SU-DHL-6 (cell line): Measurements from ENCODE around the gene MROH7.

Experiments used
- EZH2phosphoT487 ChIP-seq: fragments of 200-600 bp; sonication (generic), shearing (Covaris generic); conservative IDR thresholded peaks from 2 replicates; pipeline ENCODE4 v1.6.1; 2018; ENCODE audit warnings: mild to moderate bottlenecking, antibody characterized with exemption, low read length, moderate library complexity, mixed read lengths
- TF ChIP-seq, protein P1 (sequence below): fragments of 200-600 bp; sonication (generic); IDR thresholded peaks from one replicate; pipeline ENCODE4 v1.5.1; 2017; ENCODE audit warnings: antibody characterized with exemption, mild to moderate bottlenecking, low read length, moderate library complexity; ENCODE audit not compliant: insufficient read depth, poor library complexity, severe bottlenecking

DNA sequence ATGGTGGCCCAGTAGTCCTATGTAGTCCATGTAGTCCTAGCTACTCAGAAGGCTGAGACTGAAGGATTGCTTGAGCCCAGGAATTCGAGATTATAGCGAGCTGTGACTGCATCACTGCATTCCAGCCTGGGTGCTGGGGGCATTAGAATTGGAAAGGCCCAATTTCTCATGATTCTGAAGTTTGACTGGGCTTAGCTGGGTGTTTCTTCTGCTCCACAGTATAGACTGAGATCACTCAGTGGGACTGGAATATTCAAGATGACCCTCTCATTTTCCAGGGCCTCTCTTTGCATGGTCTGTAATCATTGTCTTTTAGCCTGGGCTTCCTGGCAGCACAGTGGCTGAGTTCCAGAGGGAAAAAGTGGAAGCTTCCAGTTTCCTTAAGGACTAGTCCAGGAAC lies 26.2 kb downstream of the MROH7 start:
- TF ChIP-seq, protein P1, sequence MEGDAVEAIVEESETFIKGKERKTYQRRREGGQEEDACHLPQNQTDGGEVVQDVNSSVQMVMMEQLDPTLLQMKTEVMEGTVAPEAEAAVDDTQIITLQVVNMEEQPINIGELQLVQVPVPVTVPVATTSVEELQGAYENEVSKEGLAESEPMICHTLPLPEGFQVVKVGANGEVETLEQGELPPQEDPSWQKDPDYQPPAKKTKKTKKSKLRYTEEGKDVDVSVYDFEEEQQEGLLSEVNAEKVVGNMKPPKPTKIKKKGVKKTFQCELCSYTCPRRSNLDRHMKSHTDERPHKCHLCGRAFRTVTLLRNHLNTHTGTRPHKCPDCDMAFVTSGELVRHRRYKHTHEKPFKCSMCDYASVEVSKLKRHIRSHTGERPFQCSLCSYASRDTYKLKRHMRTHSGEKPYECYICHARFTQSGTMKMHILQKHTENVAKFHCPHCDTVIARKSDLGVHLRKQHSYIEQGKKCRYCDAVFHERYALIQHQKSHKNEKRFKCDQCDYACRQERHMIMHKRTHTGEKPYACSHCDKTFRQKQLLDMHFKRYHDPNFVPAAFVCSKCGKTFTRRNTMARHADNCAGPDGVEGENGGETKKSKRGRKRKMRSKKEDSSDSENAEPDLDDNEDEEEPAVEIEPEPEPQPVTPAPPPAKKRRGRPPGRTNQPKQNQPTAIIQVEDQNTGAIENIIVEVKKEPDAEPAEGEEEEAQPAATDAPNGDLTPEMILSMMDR: no peak
- no peak for TF ChIP-seq EZH2phosphoT487
